ENCODE data around the gene EXOC6.
"Not testable (repeated sequence)": the region's sequence is repeated elsewhere in the genome, so short reads cannot be mapped to it uniquely, and the experiment has no call there.

The EXOC6 gene

GRCh38 chr10:92907280-92907679 is 59.0 kb downstream of the EXOC6 start (continued):
- TF ChIP-seq TCF4 (CRISPR knock-in tag; IDR thresholded peaks at IDR 0.05; ENCODE audit: borderline replicate concordance) (no peak), ARNTL (CRISPR knock-in tag; IDR thresholded peaks at IDR 0.05; ENCODE audit: borderline replicate concordance, low read depth) (no peak)

- not testable (repeated sequence) for ATAC-seq
Measured at GRCh38 chr10:92912631-92913030, 64.3 kb downstream of the EXOC6 start.

DNA sequence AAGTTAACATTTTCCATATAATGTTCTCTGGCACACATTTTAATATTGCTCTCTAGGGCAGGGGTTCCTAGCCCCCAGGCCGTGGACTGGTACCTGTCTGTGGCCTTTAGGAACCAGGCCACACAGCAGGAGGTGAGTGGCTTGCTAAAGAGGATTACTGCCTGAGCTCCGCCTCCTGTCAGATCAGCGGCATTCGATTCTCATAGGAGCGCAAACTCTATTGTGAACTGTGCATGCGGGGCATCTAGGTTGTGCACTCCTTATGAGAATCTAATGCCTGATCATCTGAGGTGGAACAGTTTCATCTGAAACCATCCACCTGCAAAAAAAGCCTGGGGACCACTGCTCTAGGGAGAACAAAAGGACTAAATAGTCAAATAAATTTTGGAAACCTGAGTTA is 65.7 kb downstream of the EXOC6 start:
- ATAC-seq: no peak
- no peak for TF ChIP-seq BACH2 (CRISPR knock-in tag; IDR thresholded peaks at IDR 0.05; ENCODE audit: borderline replicate concordance)
- no peak for TF ChIP-seq ESRRG (CRISPR knock-in tag; IDR thresholded peaks at IDR 0.05)
- TF ChIP-seq, protein P1, sequence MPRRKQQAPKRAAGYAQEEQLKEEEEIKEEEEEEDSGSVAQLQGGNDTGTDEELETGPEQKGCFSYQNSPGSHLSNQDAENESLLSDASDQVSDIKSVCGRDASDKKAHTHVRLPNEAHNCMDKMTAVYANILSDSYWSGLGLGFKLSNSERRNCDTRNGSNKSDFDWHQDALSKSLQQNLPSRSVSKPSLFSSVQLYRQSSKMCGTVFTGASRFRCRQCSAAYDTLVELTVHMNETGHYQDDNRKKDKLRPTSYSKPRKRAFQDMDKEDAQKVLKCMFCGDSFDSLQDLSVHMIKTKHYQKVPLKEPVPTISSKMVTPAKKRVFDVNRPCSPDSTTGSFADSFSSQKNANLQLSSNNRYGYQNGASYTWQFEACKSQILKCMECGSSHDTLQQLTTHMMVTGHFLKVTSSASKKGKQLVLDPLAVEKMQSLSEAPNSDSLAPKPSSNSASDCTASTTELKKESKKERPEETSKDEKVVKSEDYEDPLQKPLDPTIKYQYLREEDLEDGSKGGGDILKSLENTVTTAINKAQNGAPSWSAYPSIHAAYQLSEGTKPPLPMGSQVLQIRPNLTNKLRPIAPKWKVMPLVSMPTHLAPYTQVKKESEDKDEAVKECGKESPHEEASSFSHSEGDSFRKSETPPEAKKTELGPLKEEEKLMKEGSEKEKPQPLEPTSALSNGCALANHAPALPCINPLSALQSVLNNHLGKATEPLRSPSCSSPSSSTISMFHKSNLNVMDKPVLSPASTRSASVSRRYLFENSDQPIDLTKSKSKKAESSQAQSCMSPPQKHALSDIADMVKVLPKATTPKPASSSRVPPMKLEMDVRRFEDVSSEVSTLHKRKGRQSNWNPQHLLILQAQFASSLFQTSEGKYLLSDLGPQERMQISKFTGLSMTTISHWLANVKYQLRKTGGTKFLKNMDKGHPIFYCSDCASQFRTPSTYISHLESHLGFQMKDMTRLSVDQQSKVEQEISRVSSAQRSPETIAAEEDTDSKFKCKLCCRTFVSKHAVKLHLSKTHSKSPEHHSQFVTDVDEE (CRISPR knock-in tag; IDR thresholded peaks at IDR 0.05): no peak
- no peak for TF ChIP-seq ZFP3 (CRISPR knock-in tag; IDR thresholded peaks at IDR 0.05)
- no peak for TF ChIP-seq ISL1 (CRISPR knock-in tag; IDR thresholded peaks at IDR 0.05)
- no peak for TF ChIP-seq SNAI2 (CRISPR knock-in tag; IDR thresholded peaks at IDR 0.05)
- TF ChIP-seq GLIS3 (CRISPR knock-in tag; IDR thresholded peaks at IDR 0.05): no peak
- no peak for TF ChIP-seq ZNF8 (CRISPR knock-in tag; IDR thresholded peaks at IDR 0.05)
- TF ChIP-seq CSRNP3 (CRISPR knock-in tag; IDR thresholded peaks at IDR 0.05): no peak
- no peak for TF ChIP-seq OSR1 (CRISPR knock-in tag; IDR thresholded peaks at IDR 0.05)
- TF ChIP-seq PATZ1 (CRISPR knock-in tag; IDR thresholded peaks at IDR 0.05; ENCODE audit: borderline replicate concordance): no peak
- TF ChIP-seq, protein P2, sequence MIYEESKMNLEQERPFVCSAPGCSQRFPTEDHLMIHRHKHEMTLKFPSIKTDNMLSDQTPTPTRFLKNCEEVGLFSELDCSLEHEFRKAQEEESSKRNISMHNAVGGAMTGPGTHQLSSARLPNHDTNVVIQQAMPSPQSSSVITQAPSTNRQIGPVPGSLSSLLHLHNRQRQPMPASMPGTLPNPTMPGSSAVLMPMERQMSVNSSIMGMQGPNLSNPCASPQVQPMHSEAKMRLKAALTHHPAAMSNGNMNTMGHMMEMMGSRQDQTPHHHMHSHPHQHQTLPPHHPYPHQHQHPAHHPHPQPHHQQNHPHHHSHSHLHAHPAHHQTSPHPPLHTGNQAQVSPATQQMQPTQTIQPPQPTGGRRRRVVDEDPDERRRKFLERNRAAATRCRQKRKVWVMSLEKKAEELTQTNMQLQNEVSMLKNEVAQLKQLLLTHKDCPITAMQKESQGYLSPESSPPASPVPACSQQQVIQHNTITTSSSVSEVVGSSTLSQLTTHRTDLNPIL (CRISPR knock-in tag; IDR thresholded peaks at IDR 0.05; ENCODE audit: low read depth): no peak
- TF ChIP-seq ZNF70 (CRISPR knock-in tag; IDR thresholded peaks at IDR 0.05): no peak
- TF ChIP-seq ZC3H10 (CRISPR knock-in tag; IDR thresholded peaks at IDR 0.05): no peak

DNA sequence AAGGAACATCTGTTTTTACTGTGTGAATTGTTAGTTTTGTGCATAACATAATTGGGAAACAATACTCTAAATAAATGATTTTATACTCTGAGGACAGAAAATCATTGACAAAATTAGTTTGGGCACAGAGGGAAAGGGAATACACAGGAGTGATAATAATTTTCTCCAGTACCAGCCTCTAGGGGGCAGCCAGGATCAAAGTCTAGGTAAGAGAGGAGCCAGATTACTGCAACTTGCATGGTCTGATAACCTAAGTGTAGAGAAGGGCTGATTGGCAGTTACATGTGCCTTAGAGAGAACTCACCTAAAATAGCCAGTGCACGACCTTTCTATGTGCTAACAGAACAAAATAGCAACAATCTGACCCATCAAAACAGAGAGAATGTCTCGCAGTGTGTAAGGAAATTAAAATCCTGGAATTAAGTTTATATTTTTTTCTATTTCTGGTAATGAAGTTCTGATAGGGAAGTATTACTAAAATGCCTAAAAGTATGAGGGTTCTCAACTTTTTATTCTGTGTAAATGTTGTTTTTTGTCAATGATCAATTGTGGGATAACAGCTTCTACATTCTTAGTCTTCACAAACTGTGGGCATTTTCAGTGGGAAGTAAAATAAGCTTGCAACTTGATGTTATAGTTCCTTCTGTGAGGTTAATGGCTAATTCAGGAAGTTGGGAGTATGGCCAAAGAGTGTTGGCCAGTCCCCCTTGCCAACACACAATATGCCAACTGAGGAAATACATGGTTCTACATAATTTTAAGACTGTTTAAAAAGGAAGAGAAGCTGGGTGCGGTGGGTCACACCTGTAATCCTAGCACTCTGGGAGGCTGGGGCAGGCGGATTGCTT is 66.4 kb downstream of the EXOC6 start:
- ATAC-seq: peak; percentile 98

More for the DNA sequence above, 66.4 kb downstream of the EXOC6 start:
- TF ChIP-seq RARB (CRISPR knock-in tag; IDR thresholded peaks at IDR 0.05) (no peak), GLIS3 (CRISPR knock-in tag; IDR thresholded peaks at IDR 0.05) (no peak), BACH2 (CRISPR knock-in tag; IDR thresholded peaks at IDR 0.05; ENCODE audit: borderline replicate concordance) (no peak), ISL1 (CRISPR knock-in tag; IDR thresholded peaks at IDR 0.05) (no peak), ZC3H10 (CRISPR knock-in tag; IDR thresholded peaks at IDR 0.05) (no peak), ZFP30 (CRISPR knock-in tag; IDR thresholded peaks at IDR 0.05) (no peak), SNAI2 (CRISPR knock-in tag; IDR thresholded peaks at IDR 0.05) (no peak)
- TF ChIP-seq, protein P1 (CRISPR knock-in tag; IDR thresholded peaks at IDR 0.05): no peak

Measured in SK-N-SH treated with all-trans-retinoic acid at 6 μM for 48 hours (cell line).